GM12891 (cell line): ENCODE measurements around the gene NPIPB6.
"Not testable (repeated sequence)": the region's sequence is repeated elsewhere in the genome, so short reads cannot be mapped to it uniquely, and the experiment has no call there.

Source experiments
- POLR2A ChIP-seq: IDR thresholded peaks from 2 replicates; pipeline ENCODE4 v1.6.1; 2011; ENCODE audit warnings: low read depth, low read length, control low read depth
- POLR2AphosphoS5 ChIP-seq: IDR thresholded peaks from 2 replicates; pipeline ENCODE4 v1.6.1; 2011; ENCODE audit warnings: low read depth, low read length, control low read depth
- TAF1 ChIP-seq: IDR thresholded peaks from 2 replicates; pipeline ENCODE4 v1.6.1; 2011; ENCODE audit warnings: low read depth, low read length, control low read depth

- TF ChIP-seq POLR2A, TAF1, POLR2AphosphoS5: not testable (repeated sequence)
Observed at GRCh38 chr16:28377108-28377625, 13.9 kb upstream of the NPIPB6 start.
